IMR-90 (cell line): ENCODE data around the gene SLC16A2. TPM values are rescaled to one million over a fixed set of nuclear protein-coding genes. Genes with fewer than 3 reads are reported as not detected.

Source experiments
- ATAC-seq: fragments of 200-7000 bp; cut with Tn5 transposase; 2 replicates; pipeline ENCODE4 v1.9.1; 2020; ENCODE audit warnings: low read depth, mild to moderate bottlenecking, moderate library complexity
- BruUV-seq: library from RNA; stranded (reverse); fragments of 400-500 nt; replicated peaks from 2 replicates; lab custom pipeline; 2021; lab: Mats Ljungman, UMichigan
- CTCF ChIA-PET: fragments of 300-600 bp; formaldehyde crosslinking; extraction: SDS; loops from one replicate; lab custom pipeline; 2021; ENCODE audit warnings: antibody characterized with exemption; lab: Yijun Ruan, JAX
- POLR2A ChIA-PET: fragments of 300-600 bp; sonication (Branson Sonifier 250); formaldehyde crosslinking; loops from one replicate; lab custom pipeline; 2022; ENCODE audit warnings: antibody characterized with exemption; ENCODE audit not compliant: unreplicated experiment; lab: Charles Lee
- DNase-seq: peaks from one replicate; pipeline ENCODE4 v3.0.0; 2013
- H2AFZ ChIP-seq: replicated peaks from 2 replicates; pipeline ENCODE3; 2013; ENCODE audit warnings: low read length, mild to moderate bottlenecking; ENCODE audit not compliant: poor library complexity
- H2AK5ac ChIP-seq: 2 replicates; pipeline ENCODE4 v1.6.1; 2013; ENCODE audit warnings: low read depth, low read length, inconsistent platforms
- H2AK9ac ChIP-seq: replicated peaks from 2 replicates; pipeline ENCODE3; 2013; ENCODE audit warnings: mild to moderate bottlenecking, low read depth, low read length, moderate library complexity; ENCODE audit not compliant: poor library complexity
- H2BK120ac ChIP-seq: 2 replicates; pipeline ENCODE4 v1.6.1; 2013; ENCODE audit warnings: low read depth, low read length, inconsistent platforms
- H2BK15ac ChIP-seq: 3 replicates; pipeline ENCODE4 v1.6.1; 2013; ENCODE audit warnings: low read depth, low read length, inconsistent platforms
- H2BK20ac ChIP-seq: 2 replicates; pipeline ENCODE4 v1.6.1; 2013; ENCODE audit warnings: low read depth, mild to moderate bottlenecking, inconsistent platforms, low read length, moderate library complexity
- H2BK5ac ChIP-seq: 2 replicates; pipeline ENCODE4 v1.6.1; 2013; ENCODE audit warnings: mild to moderate bottlenecking, low read depth, low read length, inconsistent platforms; ENCODE audit not compliant: poor library complexity, severe bottlenecking
- H3K14ac ChIP-seq: replicated peaks from 2 replicates; pipeline ENCODE4 v1.6.1; 2013; ENCODE audit warnings: low read depth, low read length, inconsistent platforms
- H3K18ac ChIP-seq: 2 replicates; pipeline ENCODE4 v1.6.1; 2013; ENCODE audit warnings: low read depth, low read length, control low read depth
- H3K23ac ChIP-seq: 2 replicates; pipeline ENCODE4 v1.6.1; 2013; ENCODE audit warnings: low read depth, low read length, inconsistent platforms
- H3K27ac ChIP-seq: 2 replicates; pipeline ENCODE4 v1.5.1; 2013; ENCODE audit warnings: mild to moderate bottlenecking, control low read depth, low read length; ENCODE audit not compliant: insufficient read depth
- H3K27me3 ChIP-seq: 2 replicates; pipeline ENCODE4 v1.6.1; 2013; ENCODE audit warnings: low read length; ENCODE audit not compliant: control insufficient read depth, insufficient read depth
- H3K36me3 ChIP-seq: 2 replicates; pipeline ENCODE4 v1.6.1; 2013; ENCODE audit warnings: low read length, mixed read lengths; ENCODE audit not compliant: control insufficient read depth, insufficient read depth
- H3K4ac ChIP-seq: 2 replicates; pipeline ENCODE4 v1.6.1; 2013; ENCODE audit warnings: low read depth, low read length, inconsistent platforms
- H3K4me1 ChIP-seq: 2 replicates; pipeline ENCODE4 v1.6.1; 2013; ENCODE audit warnings: low read length, mixed read lengths; ENCODE audit not compliant: control insufficient read depth, insufficient read depth
- H3K4me2 ChIP-seq: 2 replicates; pipeline ENCODE4 v1.6.1; 2013; ENCODE audit warnings: low read depth, mild to moderate bottlenecking, control low read depth, low read length, moderate library complexity
- H3K4me3 ChIP-seq: 2 replicates; pipeline ENCODE4 v1.5.1; 2013; ENCODE audit warnings: low read depth, mild to moderate bottlenecking, control low read depth, low read length, moderate library complexity; ENCODE audit not compliant: insufficient read depth
- H3K56ac ChIP-seq: 2 replicates; pipeline ENCODE4 v1.6.1; 2013; ENCODE audit warnings: low read length, inconsistent platforms; ENCODE audit not compliant: insufficient read depth; ENCODE audit errors: extremely low read depth
- H3K79me1 ChIP-seq, 2 experiments: 2 replicates each; pipeline ENCODE4 v1.6.1; 2013; ENCODE audit warnings: low read length in 2 of 2, inconsistent platforms in 1 of 2, low read depth in 1 of 2
- H3K9ac ChIP-seq: 2 replicates; pipeline ENCODE4 v1.6.1; 2013; ENCODE audit warnings: low read depth, low read length, control low read depth
- H3K9me1 ChIP-seq: 2 replicates; pipeline ENCODE4 v1.6.1; 2013; ENCODE audit warnings: low read length, inconsistent platforms; ENCODE audit not compliant: insufficient read depth
- H3K9me3 ChIP-seq: 2 replicates; pipeline ENCODE4 v1.6.1; 2013; ENCODE audit warnings: low read length; ENCODE audit not compliant: control insufficient read depth, insufficient read depth
- H4K20me1 ChIP-seq: 2 replicates; pipeline ENCODE4 v1.6.1; 2013; ENCODE audit warnings: low read length, inconsistent platforms; ENCODE audit not compliant: insufficient read depth
- H4K5ac ChIP-seq: 2 replicates; pipeline ENCODE4 v1.6.1; 2013; ENCODE audit warnings: mild to moderate bottlenecking, low read depth, low read length, control low read depth
- H4K8ac ChIP-seq, 2 experiments: 2 replicates each; pipeline ENCODE4 v1.6.1; 2013; ENCODE audit warnings: low read depth in 2 of 2, low read length in 2 of 2, control low read depth in 1 of 2, inconsistent platforms in 1 of 2
- H4K91ac ChIP-seq: 2 replicates; pipeline ENCODE4 v1.6.1; 2013; ENCODE audit warnings: low read depth, low read length, inconsistent platforms; ENCODE audit not compliant: insufficient read depth
- BHLHE40 ChIP-seq: fragments of 150-350 bp; IDR thresholded peaks from 2 replicates; pipeline ENCODE4 v1.6.1; 2016; ENCODE audit warnings: mild to moderate bottlenecking, low read depth, low read length
- CEBPB ChIP-seq: IDR thresholded peaks from 2 replicates; pipeline ENCODE4 v1.6.1; 2012; ENCODE audit warnings: low read depth, low read length, improper control_type of control experiment
- CHD1 ChIP-seq: IDR thresholded peaks from 2 replicates; pipeline ENCODE4 v1.6.1; 2012; ENCODE audit warnings: low read depth, low read length, improper control_type of control experiment
- CTCF ChIP-seq: conservative IDR thresholded peaks from 2 replicates; pipeline ENCODE4 v1.5.1; 2012; ENCODE audit warnings: mild to moderate bottlenecking, low read depth, low read length, improper control_type of control experiment
- ELK1 ChIP-seq: fragments of 150-350 bp; IDR thresholded peaks from 2 replicates; pipeline ENCODE4 v1.6.1; 2016; ENCODE audit warnings: low read depth, mild to moderate bottlenecking, low read length, moderate library complexity, borderline replicate concordance
- FOS ChIP-seq: fragments of 150-350 bp; IDR thresholded peaks from 2 replicates; pipeline ENCODE4 v1.6.1; 2016; ENCODE audit warnings: low read depth, low read length
- MAFK ChIP-seq: IDR thresholded peaks from 2 replicates; pipeline ENCODE4 v1.6.1; 2012; ENCODE audit warnings: low read depth, low read length, improper control_type of control experiment
- MAZ ChIP-seq: IDR thresholded peaks from 2 replicates; pipeline ENCODE4 v1.6.1; 2012; ENCODE audit warnings: low read depth, mild to moderate bottlenecking, low read length, improper control_type of control experiment, moderate library complexity, borderline replicate concordance
- MXI1 ChIP-seq: IDR thresholded peaks from 2 replicates; pipeline ENCODE4 v1.6.1; 2012; ENCODE audit warnings: low read depth, mild to moderate bottlenecking, low read length, moderate library complexity, borderline replicate concordance
- NFE2L2 ChIP-seq: fragments of 150-350 bp; IDR thresholded peaks from 2 replicates; pipeline ENCODE4 v1.6.1; 2016; ENCODE audit warnings: low read depth, mild to moderate bottlenecking, low read length
- POLR2A ChIP-seq: IDR thresholded peaks from 2 replicates; pipeline ENCODE4 v1.6.1; 2012; ENCODE audit warnings: mild to moderate bottlenecking, low read depth, low read length
- RAD21 ChIP-seq: IDR thresholded peaks from 2 replicates; pipeline ENCODE4 v1.6.1; 2012; ENCODE audit warnings: low read length, improper control_type of control experiment
- SMC3 ChIP-seq: fragments of 150-350 bp; IDR thresholded peaks from 2 replicates; pipeline ENCODE4 v1.6.1; 2016; ENCODE audit warnings: low read depth, mild to moderate bottlenecking, antibody characterized with exemption, low read length, moderate library complexity
- USF2 ChIP-seq: fragments of 150-350 bp; IDR thresholded peaks from 2 replicates; pipeline ENCODE4 v1.6.1; 2017; ENCODE audit warnings: mild to moderate bottlenecking, antibody characterized with exemption, low read length, low read depth
- dilution Hi-C: fragments of 300-500 bp; cut with HindIII; formaldehyde crosslinking; loops from one replicate; pipeline ENCODE4 v1.14.3; 2018; ENCODE audit warnings: low sequenced_read_pairs; ENCODE audit not compliant: unreplicated experiment
- in situ Hi-C: fragments of 300-500 bp; cut with MboI; formaldehyde crosslinking; loops from 3 replicates; pipeline ENCODE4 v1.14.3; 2019; ENCODE audit warnings: low sequenced_read_pairs, inconsistent platforms, mixed read lengths
- intact Hi-C: fragments of 100-400 bp; cut with micrococcal nuclease; formaldehyde crosslinking; loops from 2 replicates; pipeline ENCODE4 v1.10.0; 2022
- polyA plus RNA-seq, 3 experiments: library from polyadenylated mRNA; depleted of rRNA; stranded (reverse); fragments of >200 nt; gene quantifications; 2 replicates each; pipeline ENCODE4 v1.2.3, GENCODE V29; 2012; ENCODE audit warnings: low replicate concordance in 1 of 3
- total RNA-seq: library from RNA; depleted of rRNA; stranded (reverse); fragments of >200 nt; gene quantifications from 2 replicates; pipeline ENCODE4 v1.2.3, GENCODE V29; 2012

The SLC16A2 gene
- total and polyA plus RNA-seq, 2 of the 4 experiments (the other 2 are of a cell fraction), result 6.1 to 23.8 TPM

- TF ChIP-seq CEBPB (no peak), MXI1 (no peak), BHLHE40 (no peak), USF2 (no peak), NFE2L2 (no peak), CTCF (no peak), SMC3 (no peak), MAZ (no peak), MAFK (no peak), POLR2A (no peak), RAD21 (no peak), ELK1 (no peak), FOS (no peak), CHD1 (no peak)
- DNase-seq (no peak), ATAC-seq (no peak)
- H3K23ac ChIP-seq, result no peak overlapping the region
- POLR2A ChIA-PET, result no interaction called here
- H2AFZ ChIP-seq, result no peak overlapping the region
- H3K36me3 ChIP-seq, result no peaks in the 10 kb centered on the region
- no peak overlapping the region for H3K27ac ChIP-seq
- no peaks in the 10 kb centered on the region for H3K9me3 ChIP-seq
- no peak overlapping the region for H2BK5ac ChIP-seq
- H3K4me3 ChIP-seq, result no peak overlapping the region
- H2BK20ac ChIP-seq, result no peak overlapping the region
- H3K27me3 ChIP-seq, result peaks cover 1% of the 10 kb centered on the region; the same call in 1 of the 2 replicates
- H3K79me1 ChIP-seq, result no peaks in the 10 kb centered on the region
- no peaks in the 10 kb centered on the region for H3K9me1 ChIP-seq
- no peak overlapping the region for H3K4ac ChIP-seq
- no peak overlapping the region for H4K91ac ChIP-seq
- H3K18ac ChIP-seq, result no peak overlapping the region
- H3K56ac ChIP-seq, result no peak overlapping the region
- no peak overlapping the region for H2AK5ac ChIP-seq
- no peak overlapping the region for H3K9ac ChIP-seq
- no peak overlapping the region for H2BK120ac ChIP-seq
- dilution Hi-C loops (no loop called here), intact Hi-C loops (no loop called here), in situ Hi-C loops (no loop called here)
- H2BK15ac ChIP-seq, result no peak overlapping the region
- no peak overlapping the region for H2AK9ac ChIP-seq
- BruUV-seq, result no TSS peak
- no peak overlapping the region for H3K4me2 ChIP-seq
- H4K20me1 ChIP-seq, result no peaks in the 10 kb centered on the region
- no peak overlapping the region for H4K8ac ChIP-seq
- H3K4me1 ChIP-seq, result no peaks in the 10 kb centered on the region
- no peak overlapping the region for H3K14ac ChIP-seq
- CTCF ChIA-PET, result no interaction called here
- no peak overlapping the region for H4K5ac ChIP-seq
Observed at GRCh38 chrX:74510401-74510800, 89.1 kb downstream of the SLC16A2 start.
